ENCODE results near the gene RNASE1. TPM values are rescaled to one million over a fixed set of nuclear protein-coding genes. Genes with fewer than 3 reads are reported as not detected.

RNASE1 gene
- total RNA-seq, 1 experiment from 2014 or later, result 6.2 TPM

DNA sequence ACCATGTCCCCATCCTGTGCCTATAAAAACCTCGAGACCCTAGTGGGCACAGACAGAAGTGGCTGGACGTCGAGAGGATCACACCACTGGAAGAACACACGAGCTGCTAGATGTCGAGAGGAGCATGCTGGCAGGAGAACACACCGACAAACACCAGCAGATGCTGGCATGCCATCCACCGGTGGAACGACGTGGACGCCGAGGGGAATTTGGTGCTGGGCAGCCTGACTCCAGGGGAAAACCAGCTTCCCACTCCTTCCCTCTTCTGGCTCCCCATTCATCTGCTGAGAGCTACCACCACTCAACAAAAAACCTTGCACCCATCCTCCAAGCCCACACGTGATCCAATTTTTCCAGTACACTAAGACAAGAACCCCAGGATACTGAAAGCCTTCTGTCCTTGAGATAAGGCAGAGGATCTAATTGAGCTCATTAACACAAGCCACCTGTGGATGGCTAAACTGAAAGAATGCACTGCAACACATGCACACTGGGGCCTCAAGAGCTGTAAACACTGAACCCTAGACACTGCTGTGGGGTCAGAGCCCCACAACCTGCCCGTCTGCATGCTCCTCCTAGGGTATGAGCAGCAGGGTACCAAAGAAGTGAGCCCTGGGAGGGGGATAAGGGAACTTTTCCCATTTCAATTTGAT, 12.1 kb downstream of the RNASE1 start:
- TF ChIP-seq KAT7 (CRISPR knock-in tag; IDR thresholded peaks at IDR 0.05; ENCODE audit: borderline replicate concordance), result no peak
- POLR2A ChIA-PET, result no interaction called here
- Mint-ChIP-seq H3K9me3 (0 out of 2 replicates have a peak, but pooled peaks cover 3% of the 10 kb centered on the region), H3K4me3 (no peak overlapping the region), H3K36me3 (no peaks in the 10 kb centered on the region), H3K27me3 (ENCODE audit: low read depth) (no peaks in the 10 kb centered on the region; the same call in 1 of the 2 replicates), H3K27ac (no peak overlapping the region), H3K4me1 (peaks cover 31% of the 10 kb centered on the region)
- CTCF ChIA-PET, result interaction anchor here (0.7 to 1.9 kb wide), 5 partner anchors 32 to 83 kb away, joined by 3 to 8 read pairs (median 5); no protein-coding TSS in a partner anchor
- DNase-seq (ENCODE audit: low spot score), result no peak
- ATAC-seq, result no peak

DNA sequence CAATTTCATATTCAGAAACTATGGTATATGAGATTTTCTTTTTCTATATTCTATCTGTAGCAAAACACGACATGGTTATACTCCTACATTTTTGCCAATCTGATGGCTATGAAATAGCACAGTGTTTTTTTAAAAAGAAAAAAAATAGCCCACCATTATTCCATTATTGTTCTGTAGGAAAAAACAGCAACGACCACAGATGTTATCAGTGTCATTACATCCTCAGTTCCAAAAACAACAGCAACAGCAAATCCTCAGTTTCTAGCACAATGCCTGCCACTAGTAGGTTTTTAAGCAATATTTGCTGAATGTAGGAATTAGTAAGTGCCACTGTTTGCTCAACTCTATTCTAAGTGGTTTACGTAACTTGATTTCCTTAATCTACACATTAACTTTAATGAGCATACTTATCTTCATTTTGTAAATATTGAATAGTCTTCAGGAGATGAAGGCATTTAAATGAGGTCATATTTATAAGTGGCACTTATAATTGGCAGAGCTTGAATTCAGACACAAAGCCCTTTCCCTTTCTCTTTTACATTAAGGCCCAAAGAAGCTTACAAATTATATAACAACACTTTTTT, 13.3 kb downstream of the RNASE1 start:
- H3K27me3 Mint-ChIP-seq (ENCODE audit: low read depth), result no peaks in the 10 kb centered on the region; the same call in 1 of the 2 replicates
- TF ChIP-seq TEAD1 (CRISPR knock-in tag; IDR thresholded peaks at IDR 0.05), result no peak
- TF ChIP-seq, protein P1, sequence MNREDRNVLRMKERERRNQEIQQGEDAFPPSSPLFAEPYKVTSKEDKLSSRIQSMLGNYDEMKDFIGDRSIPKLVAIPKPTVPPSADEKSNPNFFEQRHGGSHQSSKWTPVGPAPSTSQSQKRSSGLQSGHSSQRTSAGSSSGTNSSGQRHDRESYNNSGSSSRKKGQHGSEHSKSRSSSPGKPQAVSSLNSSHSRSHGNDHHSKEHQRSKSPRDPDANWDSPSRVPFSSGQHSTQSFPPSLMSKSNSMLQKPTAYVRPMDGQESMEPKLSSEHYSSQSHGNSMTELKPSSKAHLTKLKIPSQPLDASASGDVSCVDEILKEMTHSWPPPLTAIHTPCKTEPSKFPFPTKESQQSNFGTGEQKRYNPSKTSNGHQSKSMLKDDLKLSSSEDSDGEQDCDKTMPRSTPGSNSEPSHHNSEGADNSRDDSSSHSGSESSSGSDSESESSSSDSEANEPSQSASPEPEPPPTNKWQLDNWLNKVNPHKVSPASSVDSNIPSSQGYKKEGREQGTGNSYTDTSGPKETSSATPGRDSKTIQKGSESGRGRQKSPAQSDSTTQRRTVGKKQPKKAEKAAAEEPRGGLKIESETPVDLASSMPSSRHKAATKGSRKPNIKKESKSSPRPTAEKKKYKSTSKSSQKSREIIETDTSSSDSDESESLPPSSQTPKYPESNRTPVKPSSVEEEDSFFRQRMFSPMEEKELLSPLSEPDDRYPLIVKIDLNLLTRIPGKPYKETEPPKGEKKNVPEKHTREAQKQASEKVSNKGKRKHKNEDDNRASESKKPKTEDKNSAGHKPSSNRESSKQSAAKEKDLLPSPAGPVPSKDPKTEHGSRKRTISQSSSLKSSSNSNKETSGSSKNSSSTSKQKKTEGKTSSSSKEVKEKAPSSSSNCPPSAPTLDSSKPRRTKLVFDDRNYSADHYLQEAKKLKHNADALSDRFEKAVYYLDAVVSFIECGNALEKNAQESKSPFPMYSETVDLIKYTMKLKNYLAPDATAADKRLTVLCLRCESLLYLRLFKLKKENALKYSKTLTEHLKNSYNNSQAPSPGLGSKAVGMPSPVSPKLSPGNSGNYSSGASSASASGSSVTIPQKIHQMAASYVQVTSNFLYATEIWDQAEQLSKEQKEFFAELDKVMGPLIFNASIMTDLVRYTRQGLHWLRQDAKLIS (CRISPR knock-in tag; IDR thresholded peaks at IDR 0.05; ENCODE audit: borderline replicate concordance), result no peak
- H3K27ac Mint-ChIP-seq, result no peak overlapping the region
- no peak overlapping the region for H3K4me3 Mint-ChIP-seq
- 0 out of 2 replicates have a peak, but pooled peaks cover 3% of the 10 kb centered on the region for H3K9me3 Mint-ChIP-seq
- POLR2A ChIA-PET, result no interaction called here
- H3K36me3 Mint-ChIP-seq, result no peaks in the 10 kb centered on the region
- H3K4me1 Mint-ChIP-seq, result peaks cover 28% of the 10 kb centered on the region
- CTCF ChIA-PET, result interaction anchor here (1.7 to 1.9 kb wide), 2 partner anchors 31 to 66 kb away, joined by 5 to 8 read pairs; no protein-coding TSS in a partner anchor
- DNase-seq (ENCODE audit: low spot score) (no peak), ATAC-seq (no peak)

DNA sequence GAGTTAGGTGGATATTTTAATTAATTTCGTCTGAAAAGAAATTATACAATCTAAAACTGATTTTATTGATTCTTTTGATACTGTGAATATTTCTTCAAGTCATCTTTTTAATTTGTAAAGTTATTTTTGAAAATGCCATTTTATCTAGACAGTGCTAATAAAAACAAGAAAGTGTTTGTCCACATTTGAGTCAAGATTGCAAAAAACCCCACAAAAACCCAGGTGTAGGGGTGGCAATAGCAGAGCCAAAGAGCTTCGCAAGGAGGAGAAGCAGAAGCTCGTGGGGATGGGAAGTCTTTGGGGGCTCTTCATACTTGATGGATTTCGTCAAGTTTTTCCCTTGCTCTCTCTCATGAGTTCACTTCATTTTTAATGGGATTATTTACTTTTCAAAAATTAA, 15.6 kb downstream of the RNASE1 start:
- DNase-seq (ENCODE audit: low spot score) (no peak), ATAC-seq (no peak)
- no peak overlapping the region for H3K4me3 Mint-ChIP-seq
- 0 out of 2 replicates have a peak, but pooled peaks cover 3% of the 10 kb centered on the region for H3K9me3 Mint-ChIP-seq
- H3K36me3 Mint-ChIP-seq, result no peaks in the 10 kb centered on the region
- H3K27ac Mint-ChIP-seq, result no peak overlapping the region
- H3K4me1 Mint-ChIP-seq, result peaks cover 38% of the 10 kb centered on the region
- no peak for TF ChIP-seq JAZF1 (CRISPR knock-in tag; IDR thresholded peaks at IDR 0.05)
- TF ChIP-seq SMAD3 (CRISPR knock-in tag; IDR thresholded peaks at IDR 0.05; ENCODE audit: borderline replicate concordance), result no peak
- TF ChIP-seq EMX1 (CRISPR knock-in tag; IDR thresholded peaks at IDR 0.05), result no peak
- H3K27me3 Mint-ChIP-seq (ENCODE audit: low read depth), result no peaks in the 10 kb centered on the region; the same call in 1 of the 2 replicates
- ChIA-PET CTCF (interaction anchor here (0.7 kb wide), 1 partner anchor 29 kb away, joined by 3 read pairs; no protein-coding TSS in a partner anchor), POLR2A (no interaction called here)

DNA sequence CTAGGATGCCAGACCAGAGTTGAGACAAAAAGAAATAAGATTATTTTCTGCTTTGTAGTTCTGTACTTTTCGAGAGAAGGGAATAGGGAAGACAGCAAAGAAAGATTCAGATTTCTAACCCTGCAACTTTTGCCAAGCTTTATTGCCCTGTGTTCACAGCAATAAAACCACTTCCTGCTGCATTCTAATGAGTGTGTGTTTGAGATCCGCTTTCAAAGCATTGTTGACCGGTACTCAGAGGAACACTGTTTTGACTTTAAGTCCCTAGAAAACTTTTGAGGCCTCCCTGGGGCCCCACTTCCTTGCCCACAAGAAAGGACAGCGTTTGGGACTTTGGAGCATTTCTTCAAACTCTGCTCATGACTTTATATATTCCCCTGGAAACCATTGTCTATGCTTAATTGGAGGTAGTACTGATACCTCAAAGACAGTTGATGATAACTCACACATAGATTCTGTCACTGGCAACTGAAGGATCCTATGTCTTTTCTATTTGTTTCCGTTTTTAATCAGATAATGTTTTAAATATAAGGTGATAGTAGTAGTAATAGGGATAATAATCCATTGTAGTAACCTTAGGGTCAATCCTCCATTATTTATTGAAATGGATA, 20.3 kb downstream of the RNASE1 start:
- H3K27ac Mint-ChIP-seq, result peak overlapping the region; percentile 54
- ATAC-seq, result no peak
- no peak for TF ChIP-seq ZNF121 (CRISPR knock-in tag; IDR thresholded peaks at IDR 0.05)
- TF ChIP-seq, protein P2, sequence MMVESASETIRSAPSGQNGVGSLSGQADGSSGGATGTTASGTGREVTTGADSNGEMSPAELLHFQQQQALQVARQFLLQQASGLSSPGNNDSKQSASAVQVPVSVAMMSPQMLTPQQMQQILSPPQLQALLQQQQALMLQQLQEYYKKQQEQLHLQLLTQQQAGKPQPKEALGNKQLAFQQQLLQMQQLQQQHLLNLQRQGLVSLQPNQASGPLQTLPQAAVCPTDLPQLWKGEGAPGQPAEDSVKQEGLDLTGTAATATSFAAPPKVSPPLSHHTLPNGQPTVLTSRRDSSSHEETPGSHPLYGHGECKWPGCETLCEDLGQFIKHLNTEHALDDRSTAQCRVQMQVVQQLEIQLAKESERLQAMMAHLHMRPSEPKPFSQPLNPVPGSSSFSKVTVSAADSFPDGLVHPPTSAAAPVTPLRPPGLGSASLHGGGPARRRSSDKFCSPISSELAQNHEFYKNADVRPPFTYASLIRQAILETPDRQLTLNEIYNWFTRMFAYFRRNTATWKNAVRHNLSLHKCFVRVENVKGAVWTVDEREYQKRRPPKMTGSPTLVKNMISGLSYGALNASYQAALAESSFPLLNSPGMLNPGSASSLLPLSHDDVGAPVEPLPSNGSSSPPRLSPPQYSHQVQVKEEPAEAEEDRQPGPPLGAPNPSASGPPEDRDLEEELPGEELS (CRISPR knock-in tag; IDR thresholded peaks at IDR 0.05), result 0 out of 2 replicates have a peak, but pooled peaks have one; percentile 14
- no peak for TF ChIP-seq FOXK1 (CRISPR knock-in tag; IDR thresholded peaks at IDR 0.05)
- TF ChIP-seq, protein P3, sequence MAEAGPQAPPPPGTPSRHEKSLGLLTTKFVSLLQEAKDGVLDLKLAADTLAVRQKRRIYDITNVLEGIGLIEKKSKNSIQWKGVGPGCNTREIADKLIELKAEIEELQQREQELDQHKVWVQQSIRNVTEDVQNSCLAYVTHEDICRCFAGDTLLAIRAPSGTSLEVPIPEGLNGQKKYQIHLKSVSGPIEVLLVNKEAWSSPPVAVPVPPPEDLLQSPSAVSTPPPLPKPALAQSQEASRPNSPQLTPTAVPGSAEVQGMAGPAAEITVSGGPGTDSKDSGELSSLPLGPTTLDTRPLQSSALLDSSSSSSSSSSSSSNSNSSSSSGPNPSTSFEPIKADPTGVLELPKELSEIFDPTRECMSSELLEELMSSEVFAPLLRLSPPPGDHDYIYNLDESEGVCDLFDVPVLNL (CRISPR knock-in tag; IDR thresholded peaks at IDR 0.05; ENCODE audit: borderline replicate concordance, low read depth), result no peak
- TF ChIP-seq, protein P4, sequence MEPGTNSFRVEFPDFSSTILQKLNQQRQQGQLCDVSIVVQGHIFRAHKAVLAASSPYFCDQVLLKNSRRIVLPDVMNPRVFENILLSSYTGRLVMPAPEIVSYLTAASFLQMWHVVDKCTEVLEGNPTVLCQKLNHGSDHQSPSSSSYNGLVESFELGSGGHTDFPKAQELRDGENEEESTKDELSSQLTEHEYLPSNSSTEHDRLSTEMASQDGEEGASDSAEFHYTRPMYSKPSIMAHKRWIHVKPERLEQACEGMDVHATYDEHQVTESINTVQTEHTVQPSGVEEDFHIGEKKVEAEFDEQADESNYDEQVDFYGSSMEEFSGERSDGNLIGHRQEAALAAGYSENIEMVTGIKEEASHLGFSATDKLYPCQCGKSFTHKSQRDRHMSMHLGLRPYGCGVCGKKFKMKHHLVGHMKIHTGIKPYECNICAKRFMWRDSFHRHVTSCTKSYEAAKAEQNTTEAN (CRISPR knock-in tag; IDR thresholded peaks at IDR 0.05), result no peak
- TF ChIP-seq, protein P5, sequence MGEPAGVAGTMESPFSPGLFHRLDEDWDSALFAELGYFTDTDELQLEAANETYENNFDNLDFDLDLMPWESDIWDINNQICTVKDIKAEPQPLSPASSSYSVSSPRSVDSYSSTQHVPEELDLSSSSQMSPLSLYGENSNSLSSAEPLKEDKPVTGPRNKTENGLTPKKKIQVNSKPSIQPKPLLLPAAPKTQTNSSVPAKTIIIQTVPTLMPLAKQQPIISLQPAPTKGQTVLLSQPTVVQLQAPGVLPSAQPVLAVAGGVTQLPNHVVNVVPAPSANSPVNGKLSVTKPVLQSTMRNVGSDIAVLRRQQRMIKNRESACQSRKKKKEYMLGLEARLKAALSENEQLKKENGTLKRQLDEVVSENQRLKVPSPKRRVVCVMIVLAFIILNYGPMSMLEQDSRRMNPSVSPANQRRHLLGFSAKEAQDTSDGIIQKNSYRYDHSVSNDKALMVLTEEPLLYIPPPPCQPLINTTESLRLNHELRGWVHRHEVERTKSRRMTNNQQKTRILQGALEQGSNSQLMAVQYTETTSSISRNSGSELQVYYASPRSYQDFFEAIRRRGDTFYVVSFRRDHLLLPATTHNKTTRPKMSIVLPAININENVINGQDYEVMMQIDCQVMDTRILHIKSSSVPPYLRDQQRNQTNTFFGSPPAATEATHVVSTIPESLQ (CRISPR knock-in tag; IDR thresholded peaks at IDR 0.05), result no peak
- H3K36me3 Mint-ChIP-seq, result no peaks in the 10 kb centered on the region
- H3K27me3 Mint-ChIP-seq (ENCODE audit: low read depth), result no peaks in the 10 kb centered on the region; the same call in 1 of the 2 replicates
- DNase-seq (ENCODE audit: low spot score), result no peak
- ChIA-PET CTCF (interaction anchor here (0.8 to 2.9 kb wide), 5 partner anchors 25 to 188 kb away, joined by 3 to 16 read pairs (median 4); no protein-coding TSS in a partner anchor), POLR2A (no interaction called here)
- H3K4me1 Mint-ChIP-seq, result peaks cover 56% of the 10 kb centered on the region
- H3K9me3 Mint-ChIP-seq, result no peaks in the 10 kb centered on the region
- H3K4me3 Mint-ChIP-seq, result no peak overlapping the region

All from WTC11 (cell line).